ENCODE data around the gene RBPJ.

The RBPJ gene

DNA sequence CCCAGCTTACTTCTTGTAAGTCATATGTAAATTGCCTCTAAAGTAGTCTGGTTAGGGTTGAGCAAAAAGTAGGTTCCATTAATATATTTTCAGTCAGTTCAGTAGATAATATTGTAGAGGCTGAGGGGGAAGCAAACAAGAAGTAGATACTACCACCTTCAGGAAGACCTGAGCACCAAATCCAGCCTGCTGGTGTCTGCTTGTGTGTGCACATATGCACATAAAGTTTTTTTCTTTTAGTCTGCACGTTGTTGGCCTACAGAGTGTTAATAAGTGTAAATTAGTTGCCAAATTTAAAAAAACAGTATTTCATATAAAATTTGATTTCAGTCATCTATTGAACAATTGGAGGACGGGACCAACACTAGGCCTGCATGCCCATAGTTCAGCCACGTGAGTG lies 92.8 kb downstream of the RBPJ start:
- TF ChIP-seq, protein P1, sequence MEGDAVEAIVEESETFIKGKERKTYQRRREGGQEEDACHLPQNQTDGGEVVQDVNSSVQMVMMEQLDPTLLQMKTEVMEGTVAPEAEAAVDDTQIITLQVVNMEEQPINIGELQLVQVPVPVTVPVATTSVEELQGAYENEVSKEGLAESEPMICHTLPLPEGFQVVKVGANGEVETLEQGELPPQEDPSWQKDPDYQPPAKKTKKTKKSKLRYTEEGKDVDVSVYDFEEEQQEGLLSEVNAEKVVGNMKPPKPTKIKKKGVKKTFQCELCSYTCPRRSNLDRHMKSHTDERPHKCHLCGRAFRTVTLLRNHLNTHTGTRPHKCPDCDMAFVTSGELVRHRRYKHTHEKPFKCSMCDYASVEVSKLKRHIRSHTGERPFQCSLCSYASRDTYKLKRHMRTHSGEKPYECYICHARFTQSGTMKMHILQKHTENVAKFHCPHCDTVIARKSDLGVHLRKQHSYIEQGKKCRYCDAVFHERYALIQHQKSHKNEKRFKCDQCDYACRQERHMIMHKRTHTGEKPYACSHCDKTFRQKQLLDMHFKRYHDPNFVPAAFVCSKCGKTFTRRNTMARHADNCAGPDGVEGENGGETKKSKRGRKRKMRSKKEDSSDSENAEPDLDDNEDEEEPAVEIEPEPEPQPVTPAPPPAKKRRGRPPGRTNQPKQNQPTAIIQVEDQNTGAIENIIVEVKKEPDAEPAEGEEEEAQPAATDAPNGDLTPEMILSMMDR (IDR thresholded peaks at IDR 0.05; ENCODE audit: insufficient read depth, low read length, poor library complexity, severe bottlenecking) = no peak
- TF ChIP-seq EZH2phosphoT487 (conservative IDR thresholded peaks at IDR 0.05; ENCODE audit: low read length) = no peak
- H2AFZ ChIP-seq (ENCODE audit: low read depth, low read length, severe bottlenecking) = no peak overlapping the region
- H3K27me3 ChIP-seq (ENCODE audit: low read length) = no peaks in the 10 kb centered on the region
- H3K4me3 ChIP-seq (ENCODE audit: insufficient read depth, low read length, poor library complexity, severe bottlenecking) = no peak overlapping the region
- no peak overlapping the region for H3K4me2 ChIP-seq (ENCODE audit: low read depth, low read length, poor library complexity, severe bottlenecking)
- no peaks in the 10 kb centered on the region for H4K20me1 ChIP-seq (ENCODE audit: low read depth, low read length)
- no peak overlapping the region for H3K9ac ChIP-seq (ENCODE audit: low read length)
- no peaks in the 10 kb centered on the region; the same call in 1 of the 2 replicates for H3K36me3 ChIP-seq (ENCODE audit: low read length)
- H3F3A ChIP-seq (ENCODE audit: insufficient read depth) = peaks cover 4% of the 10 kb centered on the region; the same call in 1 of the 2 replicates
- H3K9me3 ChIP-seq (ENCODE audit: insufficient read depth, low read length) = no peaks in the 10 kb centered on the region
- H3K79me2 ChIP-seq (ENCODE audit: insufficient read depth, low read length) = no peaks in the 10 kb centered on the region
- H3K27ac ChIP-seq (ENCODE audit: low read depth, low read length) = no peak overlapping the region
- H3K9me2 ChIP-seq (replicated peaks; ENCODE audit: insufficient read depth, low read length) = no peaks in the 10 kb centered on the region

DNA sequence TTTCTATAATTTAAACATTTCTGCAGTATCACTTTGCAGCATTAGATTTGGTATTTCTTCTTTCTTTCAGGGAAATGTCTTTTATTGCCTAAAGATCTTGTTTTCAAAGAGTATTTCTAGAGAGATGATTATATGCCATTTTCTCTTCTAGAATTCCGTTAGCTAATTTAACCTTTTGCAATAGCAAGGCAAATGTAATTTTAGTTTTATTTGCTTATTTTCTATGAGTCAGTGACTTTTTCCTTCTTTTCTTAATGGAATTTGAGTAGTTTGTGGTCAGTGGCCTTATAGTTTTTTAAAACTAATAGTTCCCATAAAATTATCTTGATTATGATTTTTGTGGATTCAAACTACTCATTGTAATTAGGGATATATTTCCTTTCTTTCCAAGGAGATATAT lies 97.3 kb downstream of the RBPJ start:
- TF ChIP-seq EZH2phosphoT487 (conservative IDR thresholded peaks at IDR 0.05; ENCODE audit: low read length) = no peak
- TF ChIP-seq, protein P1 (IDR thresholded peaks at IDR 0.05; ENCODE audit: insufficient read depth, low read length, poor library complexity, severe bottlenecking) = no peak
- Histone ChIP-seq H3K9me3 (ENCODE audit: insufficient read depth, low read length) (no peaks in the 10 kb centered on the region), H4K20me1 (ENCODE audit: low read depth, low read length) (no peaks in the 10 kb centered on the region), H3F3A (ENCODE audit: insufficient read depth) (no peaks in the 10 kb centered on the region), H3K79me2 (ENCODE audit: insufficient read depth, low read length) (no peaks in the 10 kb centered on the region), H3K9ac (ENCODE audit: low read length) (no peak overlapping the region), H3K36me3 (ENCODE audit: low read length) (peaks cover 6% of the 10 kb centered on the region; the same call in 1 of the 2 replicates), H3K4me2 (ENCODE audit: low read depth, low read length, poor library complexity, severe bottlenecking) (no peak overlapping the region), H3K4me3 (ENCODE audit: insufficient read depth, low read length, poor library complexity, severe bottlenecking) (no peak overlapping the region), H3K27ac (ENCODE audit: low read depth, low read length) (no peak overlapping the region), H2AFZ (ENCODE audit: low read depth, low read length, severe bottlenecking) (no peak overlapping the region), H3K27me3 (ENCODE audit: low read length) (no peaks in the 10 kb centered on the region), H3K9me2 (replicated peaks; ENCODE audit: insufficient read depth, low read length) (no peaks in the 10 kb centered on the region)

DNA sequence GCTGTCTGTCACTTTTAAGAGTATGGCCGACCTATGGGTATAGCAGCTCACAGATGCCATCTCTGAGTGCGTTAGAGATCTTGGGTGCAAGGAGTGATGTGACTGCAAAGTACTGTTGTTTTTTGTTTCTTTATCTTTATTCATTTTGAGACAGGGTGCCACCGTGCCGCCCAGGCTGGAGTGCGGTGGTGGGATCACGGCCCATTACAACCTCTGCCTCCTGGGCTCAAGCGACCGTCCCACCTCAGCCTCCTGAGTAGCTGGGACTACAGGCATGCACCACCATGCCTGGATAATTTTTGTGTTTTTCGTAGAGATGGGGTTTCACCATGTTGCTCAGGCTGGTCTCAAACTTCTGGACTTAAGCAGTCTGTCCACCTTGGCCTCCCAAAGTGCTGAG lies 98.0 kb downstream of the RBPJ start:
- peaks cover 6% of the 10 kb centered on the region; the same call in 1 of the 2 replicates for H3K36me3 ChIP-seq (ENCODE audit: low read length)
- H3K79me2 ChIP-seq (ENCODE audit: insufficient read depth, low read length) = no peaks in the 10 kb centered on the region
- TF ChIP-seq, protein P1 (IDR thresholded peaks at IDR 0.05; ENCODE audit: insufficient read depth, low read length, poor library complexity, severe bottlenecking) = no peak
- TF ChIP-seq EZH2phosphoT487 (conservative IDR thresholded peaks at IDR 0.05; ENCODE audit: low read length) = no peak

More for the DNA sequence above, 98.0 kb downstream of the RBPJ start:
- no peak overlapping the region for H3K9ac ChIP-seq (ENCODE audit: low read length)
- H2AFZ ChIP-seq (ENCODE audit: low read depth, low read length, severe bottlenecking) = no peak overlapping the region
- no peaks in the 10 kb centered on the region for H3K27me3 ChIP-seq (ENCODE audit: low read length)
- no peaks in the 10 kb centered on the region for H3K9me2 ChIP-seq (replicated peaks; ENCODE audit: insufficient read depth, low read length)
- no peak overlapping the region for H3K27ac ChIP-seq (ENCODE audit: low read depth, low read length)
- no peak overlapping the region for H3K4me2 ChIP-seq (ENCODE audit: low read depth, low read length, poor library complexity, severe bottlenecking)
- no peaks in the 10 kb centered on the region for H4K20me1 ChIP-seq (ENCODE audit: low read depth, low read length)
- no peak overlapping the region for H3K4me3 ChIP-seq (ENCODE audit: insufficient read depth, low read length, poor library complexity, severe bottlenecking)
- no peaks in the 10 kb centered on the region for H3K9me3 ChIP-seq (ENCODE audit: insufficient read depth, low read length)
- H3F3A ChIP-seq (ENCODE audit: insufficient read depth) = no peaks in the 10 kb centered on the region
